ENCODE measurements around the gene SNORC.

DNA sequence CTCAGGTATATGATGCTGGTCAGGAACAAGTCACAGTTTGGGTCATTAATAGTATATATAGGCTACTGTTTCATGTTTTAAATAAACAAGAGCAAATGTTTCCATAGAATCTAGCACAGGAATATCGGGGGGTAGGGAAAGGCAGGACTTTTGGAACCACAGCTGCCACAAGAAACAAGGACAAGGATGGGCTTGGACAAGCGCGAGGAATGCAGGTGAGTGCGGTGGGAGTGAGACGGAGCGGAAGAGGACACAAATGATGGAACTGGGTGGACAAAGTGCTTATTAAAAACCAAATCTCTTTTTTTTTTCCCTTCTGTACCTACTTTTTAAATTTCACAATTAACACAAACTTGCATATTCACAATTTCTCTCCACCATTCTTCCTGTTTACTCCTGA, 49.1 kb downstream of the SNORC start:
- TF ChIP-seq, protein P1, sequence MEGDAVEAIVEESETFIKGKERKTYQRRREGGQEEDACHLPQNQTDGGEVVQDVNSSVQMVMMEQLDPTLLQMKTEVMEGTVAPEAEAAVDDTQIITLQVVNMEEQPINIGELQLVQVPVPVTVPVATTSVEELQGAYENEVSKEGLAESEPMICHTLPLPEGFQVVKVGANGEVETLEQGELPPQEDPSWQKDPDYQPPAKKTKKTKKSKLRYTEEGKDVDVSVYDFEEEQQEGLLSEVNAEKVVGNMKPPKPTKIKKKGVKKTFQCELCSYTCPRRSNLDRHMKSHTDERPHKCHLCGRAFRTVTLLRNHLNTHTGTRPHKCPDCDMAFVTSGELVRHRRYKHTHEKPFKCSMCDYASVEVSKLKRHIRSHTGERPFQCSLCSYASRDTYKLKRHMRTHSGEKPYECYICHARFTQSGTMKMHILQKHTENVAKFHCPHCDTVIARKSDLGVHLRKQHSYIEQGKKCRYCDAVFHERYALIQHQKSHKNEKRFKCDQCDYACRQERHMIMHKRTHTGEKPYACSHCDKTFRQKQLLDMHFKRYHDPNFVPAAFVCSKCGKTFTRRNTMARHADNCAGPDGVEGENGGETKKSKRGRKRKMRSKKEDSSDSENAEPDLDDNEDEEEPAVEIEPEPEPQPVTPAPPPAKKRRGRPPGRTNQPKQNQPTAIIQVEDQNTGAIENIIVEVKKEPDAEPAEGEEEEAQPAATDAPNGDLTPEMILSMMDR (IDR thresholded peaks at IDR 0.05; ENCODE audit: insufficient read depth, low read depth, low read length), result no peak
- TF ChIP-seq EZH2 (IDR thresholded peaks at IDR 0.05; ENCODE audit: insufficient read depth, low read length), result no peak
